DND-41 (cell line): ENCODE results near the gene SLC44A3.

ENCODE experiments used
- ATAC-seq: fragments of 200-7000 bp; cut with Tn5 transposase; 3 replicates; pipeline ENCODE4 v1.9.1; 2021; ENCODE audit warnings: low read depth; ENCODE audit not compliant: insufficient read depth
- DNase-seq: peaks from one replicate; pipeline ENCODE4 v3.0.0-alpha.2; 2020
- H2AFZ ChIP-seq: 2 replicates; pipeline ENCODE4 v1.6.0; 2012; ENCODE audit warnings: low read depth, low read length
- H3K27ac ChIP-seq: 2 replicates; pipeline ENCODE4 v1.5.1; 2012; ENCODE audit warnings: low read length, inconsistent platforms
- H3K27me3 ChIP-seq: fragments of 200-600 bp; sonication (generic); 2 replicates; pipeline ENCODE4 v1.6.0; 2012; ENCODE audit warnings: low read length, mild to moderate bottlenecking, inconsistent platforms; ENCODE audit not compliant: insufficient read depth, poor library complexity
- H3K36me3 ChIP-seq: 2 replicates; pipeline ENCODE4 v1.5.1; 2012; ENCODE audit warnings: low read length, inconsistent platforms; ENCODE audit not compliant: insufficient read depth
- H3K4me1 ChIP-seq: 2 replicates; pipeline ENCODE4 v1.5.1; 2012; ENCODE audit warnings: mild to moderate bottlenecking, low read length; ENCODE audit not compliant: insufficient read depth
- H3K4me2 ChIP-seq: 2 replicates; pipeline ENCODE4 v1.6.0; 2012; ENCODE audit warnings: mild to moderate bottlenecking, moderate library complexity, low read length, inconsistent platforms; ENCODE audit not compliant: insufficient read depth
- H3K4me3 ChIP-seq, 2 experiments: fragments of 200-600 bp in 1 of 2; shearing (Covaris generic) in 1 of 2; 2 replicates each; pipeline ENCODE4 v1.5.1; 2012 to 2016; ENCODE audit warnings: inconsistent platforms in 2 of 2, low read length in 2 of 2, mild to moderate bottlenecking in 2 of 2, low read depth in 1 of 2, moderate library complexity in 1 of 2
- H3K79me2 ChIP-seq: 2 replicates; pipeline ENCODE4 v1.6.0; 2012; ENCODE audit warnings: low read length, inconsistent platforms; ENCODE audit not compliant: insufficient read depth
- H3K9ac ChIP-seq: 2 replicates; pipeline ENCODE4 v1.6.0; 2012; ENCODE audit warnings: low read depth, mild to moderate bottlenecking, inconsistent platforms, low read length, moderate library complexity
- H3K9me3 ChIP-seq: 2 replicates; pipeline ENCODE4 v1.5.1; 2012; ENCODE audit warnings: low read length, moderate library complexity, mild to moderate bottlenecking, inconsistent platforms; ENCODE audit not compliant: insufficient read depth, severe bottlenecking
- H4K20me1 ChIP-seq: 2 replicates; pipeline ENCODE4 v1.6.0; 2012; ENCODE audit warnings: low read length; ENCODE audit not compliant: insufficient read depth
- CTCF ChIP-seq: IDR thresholded peaks from 2 replicates; pipeline ENCODE4 v1.5.1; 2012; ENCODE audit warnings: borderline replicate concordance, low read length, moderate library complexity, mild to moderate bottlenecking; ENCODE audit not compliant: poor library complexity, severe bottlenecking; ENCODE audit errors: extremely low read depth
- EZH2 ChIP-seq: IDR thresholded peaks from 3 replicates; pipeline ENCODE4 v1.6.1; 2012; ENCODE audit warnings: borderline replicate concordance, low read depth, mild to moderate bottlenecking, moderate library complexity, low read length, inconsistent platforms; ENCODE audit not compliant: severe bottlenecking

The SLC44A3 gene

GRCh38 chr1:94819945-94820746, at the start of gene SLC44A3:
SLC44A3 (plus strand) TSS chr1:94820357; CDS start chr1:94820452, 95 bp downstream.
- Histone ChIP-seq H3K27ac (no peak within 1 kb of the TSS), H3K36me3 (no peaks in the 10 kb centered on the region), H3K9me3 (no peaks in the 10 kb centered on the region), H3K79me2 (no peaks in the 10 kb centered on the region), H3K4me2 (no peak within 1 kb of the TSS), H3K27me3 (peaks cover 7% of the 10 kb centered on the region), H3K4me3 (no peak within 1 kb of the TSS), H2AFZ (no peak within 1 kb of the TSS), H3K9ac (no peak within 1 kb of the TSS), H3K4me1 (no peaks in the 10 kb centered on the region), H4K20me1 (no peaks in the 10 kb centered on the region)
- no peak for DNase-seq
- no peak for ATAC-seq
- TF ChIP-seq CTCF = no peak
- TF ChIP-seq EZH2 = no peak

GRCh38 chr1:94772230-94772641, 47.9 kb upstream of the SLC44A3 start:
- no peaks in the 10 kb centered on the region for H3K4me1 ChIP-seq
- H3K27ac ChIP-seq = no peak overlapping the region
- no peak overlapping the region for H3K9ac ChIP-seq
- TF ChIP-seq CTCF (no peak), EZH2 (no peak)
- no peak for DNase-seq
- no peaks in the 10 kb centered on the region for H3K36me3 ChIP-seq
- no peaks in the 10 kb centered on the region for H4K20me1 ChIP-seq
- no peaks in the 10 kb centered on the region for H3K79me2 ChIP-seq
- ATAC-seq = no peak
- no peak overlapping the region for H3K4me2 ChIP-seq
- H3K4me3 ChIP-seq = no peak overlapping the region
- H2AFZ ChIP-seq = no peak overlapping the region
- no peaks in the 10 kb centered on the region for H3K27me3 ChIP-seq
- H3K9me3 ChIP-seq = no peaks in the 10 kb centered on the region

DNA sequence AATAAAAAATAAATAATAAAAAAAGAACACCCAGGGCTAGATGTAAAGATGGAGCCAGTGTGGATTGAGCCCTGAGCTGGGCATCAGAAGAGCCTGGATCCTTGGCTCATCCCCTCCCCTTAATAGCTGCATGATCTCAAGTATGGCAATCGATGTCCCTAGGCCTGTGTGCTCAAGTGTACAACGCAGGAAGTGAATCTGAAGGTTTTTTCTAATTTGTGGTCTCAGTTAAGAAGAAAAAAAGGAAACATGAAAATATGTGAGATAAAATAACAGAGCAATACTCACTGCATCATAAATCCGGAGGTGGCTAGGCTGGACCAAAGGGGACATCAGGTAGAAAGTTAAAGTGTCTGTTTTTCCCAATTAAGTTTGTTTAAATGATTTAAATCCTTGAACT, 47.3 kb upstream of the SLC44A3 start:
- Histone ChIP-seq H3K9ac (no peak overlapping the region), H3K4me2 (no peak overlapping the region), H3K4me1 (no peaks in the 10 kb centered on the region), H3K27me3 (no peaks in the 10 kb centered on the region), H4K20me1 (no peaks in the 10 kb centered on the region), H2AFZ (no peak overlapping the region), H3K36me3 (no peaks in the 10 kb centered on the region), H3K9me3 (no peaks in the 10 kb centered on the region), H3K79me2 (no peaks in the 10 kb centered on the region), H3K27ac (no peak overlapping the region), H3K4me3 (no peak overlapping the region)
- ATAC-seq (no peak), DNase-seq (no peak)
- TF ChIP-seq CTCF (no peak), EZH2 (no peak)
